ENCODE data around the gene CACNA1G.

The CACNA1G gene

DNA sequence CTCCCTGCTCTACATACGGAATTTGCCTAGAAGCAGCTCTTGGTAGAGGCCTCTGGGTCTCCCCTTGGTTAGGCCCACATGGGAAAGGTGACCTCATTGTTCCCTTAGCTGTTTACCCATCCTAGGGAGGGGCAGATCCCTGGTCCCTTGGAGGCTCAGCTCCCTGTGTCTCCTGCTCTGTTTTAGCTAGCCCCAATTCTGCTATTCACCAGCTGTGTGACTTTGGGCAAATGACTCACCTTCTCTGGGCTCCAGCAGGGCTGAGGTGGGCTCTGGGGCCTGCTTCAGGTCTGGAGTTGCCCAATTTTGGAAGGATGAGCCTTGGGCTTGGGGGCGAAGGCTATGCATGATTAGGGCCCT is 78.1 kb downstream of the CACNA1G start:
- no peak for DNase-seq (ENCODE audit: extremely low read depth, low read depth)
- TF ChIP-seq, protein P1, sequence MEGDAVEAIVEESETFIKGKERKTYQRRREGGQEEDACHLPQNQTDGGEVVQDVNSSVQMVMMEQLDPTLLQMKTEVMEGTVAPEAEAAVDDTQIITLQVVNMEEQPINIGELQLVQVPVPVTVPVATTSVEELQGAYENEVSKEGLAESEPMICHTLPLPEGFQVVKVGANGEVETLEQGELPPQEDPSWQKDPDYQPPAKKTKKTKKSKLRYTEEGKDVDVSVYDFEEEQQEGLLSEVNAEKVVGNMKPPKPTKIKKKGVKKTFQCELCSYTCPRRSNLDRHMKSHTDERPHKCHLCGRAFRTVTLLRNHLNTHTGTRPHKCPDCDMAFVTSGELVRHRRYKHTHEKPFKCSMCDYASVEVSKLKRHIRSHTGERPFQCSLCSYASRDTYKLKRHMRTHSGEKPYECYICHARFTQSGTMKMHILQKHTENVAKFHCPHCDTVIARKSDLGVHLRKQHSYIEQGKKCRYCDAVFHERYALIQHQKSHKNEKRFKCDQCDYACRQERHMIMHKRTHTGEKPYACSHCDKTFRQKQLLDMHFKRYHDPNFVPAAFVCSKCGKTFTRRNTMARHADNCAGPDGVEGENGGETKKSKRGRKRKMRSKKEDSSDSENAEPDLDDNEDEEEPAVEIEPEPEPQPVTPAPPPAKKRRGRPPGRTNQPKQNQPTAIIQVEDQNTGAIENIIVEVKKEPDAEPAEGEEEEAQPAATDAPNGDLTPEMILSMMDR (IDR thresholded peaks at IDR 0.05; ENCODE audit: low read depth, low read length): no peak

DNA sequence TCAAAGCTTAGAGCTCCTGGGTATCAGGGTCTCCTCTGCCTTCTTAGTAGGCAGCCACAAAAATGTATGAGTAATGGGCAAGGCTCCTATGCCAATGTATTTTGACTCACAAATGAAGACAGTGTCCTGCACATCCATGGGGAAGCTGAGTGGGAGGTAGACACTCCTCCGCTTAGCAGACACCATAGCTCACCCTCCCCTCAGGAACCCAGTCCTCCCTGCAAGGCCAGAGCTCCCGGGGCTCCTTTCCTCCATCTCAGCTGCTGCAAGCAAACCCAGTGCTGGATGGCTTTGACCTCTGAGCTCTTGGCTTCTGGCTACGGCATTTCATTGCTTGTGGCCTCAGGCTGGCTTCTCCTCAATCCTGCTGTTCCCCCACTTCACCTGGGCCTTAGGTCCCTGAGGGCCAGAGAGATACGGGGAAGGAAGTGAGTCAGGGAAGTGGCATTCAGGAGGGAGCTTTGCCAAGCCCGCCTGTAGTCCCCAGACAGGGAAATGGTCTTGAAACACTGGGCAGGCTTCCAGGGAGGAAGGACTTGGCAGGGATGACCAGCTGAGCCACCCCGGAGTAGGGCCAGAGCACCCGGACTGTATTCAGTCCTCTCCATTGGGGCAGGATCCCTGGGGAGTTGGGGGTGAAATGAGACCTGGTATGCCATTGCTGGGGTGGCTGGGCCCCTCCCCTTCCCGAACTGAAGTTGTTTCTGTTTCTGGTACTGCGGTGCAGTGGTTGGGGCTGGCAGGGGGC is 78.6 kb downstream of the CACNA1G start:
- peak; percentile 91 for DNase-seq (ENCODE audit: extremely low read depth, low read depth)
- TF ChIP-seq, protein P1 (IDR thresholded peaks at IDR 0.05; ENCODE audit: low read depth, low read length): no peak

DNA sequence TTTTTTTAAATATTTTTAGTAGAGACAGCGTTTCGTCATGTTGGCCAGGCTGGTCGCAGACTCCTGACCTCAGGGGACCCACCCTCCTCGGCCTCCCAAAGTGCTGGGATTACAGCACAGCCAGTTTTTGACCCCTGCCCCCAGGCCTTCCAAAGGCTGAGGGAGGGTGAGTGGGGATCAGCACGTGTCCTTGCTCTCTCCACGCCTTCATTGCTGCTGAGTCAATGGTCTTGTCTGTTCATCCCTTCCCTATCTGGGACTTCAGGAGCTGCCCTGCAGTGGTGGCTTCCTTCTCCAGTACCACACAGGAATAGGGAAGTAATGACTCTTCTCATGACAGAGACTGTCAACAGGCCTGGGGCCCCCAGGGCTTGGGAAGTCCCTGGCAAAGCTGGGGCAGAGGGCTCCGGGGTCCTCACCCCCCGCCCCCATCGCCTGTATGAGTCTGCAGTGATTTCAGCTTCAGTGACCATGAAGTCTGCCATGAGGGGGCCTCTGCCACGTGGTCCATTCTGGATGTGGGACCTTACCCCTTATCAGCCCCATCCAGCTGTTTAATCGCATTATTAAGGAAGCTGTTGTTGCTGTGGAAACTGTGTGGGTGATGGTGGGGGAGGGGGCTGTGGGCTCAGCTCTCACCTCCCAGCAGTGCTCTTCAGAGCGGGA is 80.3 kb downstream of the CACNA1G start:
- TF ChIP-seq, protein P1 (IDR thresholded peaks at IDR 0.05; ENCODE audit: low read depth, low read length): no peak
- no peak for DNase-seq (ENCODE audit: extremely low read depth, low read depth)

DNA sequence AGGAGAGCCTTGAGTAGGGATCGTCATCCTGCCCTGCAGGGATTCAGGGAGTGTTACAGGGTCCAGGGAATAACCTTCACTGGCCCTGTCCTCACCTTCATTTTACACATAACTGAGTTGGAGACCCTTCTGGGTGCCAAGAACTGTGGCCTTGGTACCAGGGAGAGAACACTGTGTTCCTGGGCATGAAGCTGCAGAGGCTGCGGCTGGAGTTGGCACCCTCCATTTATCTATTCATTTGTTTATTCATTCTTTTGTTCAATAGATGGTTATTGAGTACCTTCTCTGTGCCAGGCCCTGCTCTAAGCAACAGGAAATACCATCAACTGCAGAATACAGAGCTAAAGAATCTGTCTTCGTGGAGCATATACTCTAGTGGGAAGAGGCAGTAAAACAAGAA is 80.8 kb downstream of the CACNA1G start:
- TF ChIP-seq, protein P1 (IDR thresholded peaks at IDR 0.05; ENCODE audit: low read depth, low read length): no peak
- DNase-seq (ENCODE audit: extremely low read depth, low read depth): no peak

DNA sequence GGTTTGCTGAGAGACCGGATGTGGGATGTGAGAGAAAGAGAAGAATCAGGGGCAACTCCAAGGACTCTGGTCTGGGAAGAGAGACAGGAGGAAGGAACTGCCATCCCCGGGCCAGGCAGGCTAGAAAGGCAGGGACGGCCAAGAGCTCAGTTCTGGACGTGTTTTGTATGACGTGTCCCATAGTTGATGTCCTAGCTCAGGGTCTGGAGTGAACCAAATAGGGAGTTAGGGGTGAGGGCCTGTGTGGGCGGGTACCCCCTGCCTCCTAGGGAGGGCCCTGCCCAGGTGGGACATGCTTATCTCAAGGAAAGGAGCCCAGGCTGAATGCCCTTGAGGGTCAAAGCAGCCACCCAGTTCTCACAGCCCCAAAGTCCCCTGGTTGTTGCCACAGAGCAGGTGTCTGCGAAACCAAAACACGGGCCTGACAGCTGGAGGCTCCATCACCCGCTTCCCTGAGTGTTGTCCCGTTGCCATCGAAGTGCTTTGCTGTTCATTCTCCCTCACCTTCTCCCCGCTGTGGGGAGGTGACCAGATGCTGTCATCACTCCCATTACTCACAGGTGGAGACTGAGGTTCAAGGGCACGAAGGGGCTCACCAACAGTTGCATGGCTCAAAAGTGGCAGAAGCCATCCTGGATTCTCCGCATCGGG is 81.7 kb downstream of the CACNA1G start:
- TF ChIP-seq, protein P1 (IDR thresholded peaks at IDR 0.05; ENCODE audit: low read depth, low read length): no peak

DNA sequence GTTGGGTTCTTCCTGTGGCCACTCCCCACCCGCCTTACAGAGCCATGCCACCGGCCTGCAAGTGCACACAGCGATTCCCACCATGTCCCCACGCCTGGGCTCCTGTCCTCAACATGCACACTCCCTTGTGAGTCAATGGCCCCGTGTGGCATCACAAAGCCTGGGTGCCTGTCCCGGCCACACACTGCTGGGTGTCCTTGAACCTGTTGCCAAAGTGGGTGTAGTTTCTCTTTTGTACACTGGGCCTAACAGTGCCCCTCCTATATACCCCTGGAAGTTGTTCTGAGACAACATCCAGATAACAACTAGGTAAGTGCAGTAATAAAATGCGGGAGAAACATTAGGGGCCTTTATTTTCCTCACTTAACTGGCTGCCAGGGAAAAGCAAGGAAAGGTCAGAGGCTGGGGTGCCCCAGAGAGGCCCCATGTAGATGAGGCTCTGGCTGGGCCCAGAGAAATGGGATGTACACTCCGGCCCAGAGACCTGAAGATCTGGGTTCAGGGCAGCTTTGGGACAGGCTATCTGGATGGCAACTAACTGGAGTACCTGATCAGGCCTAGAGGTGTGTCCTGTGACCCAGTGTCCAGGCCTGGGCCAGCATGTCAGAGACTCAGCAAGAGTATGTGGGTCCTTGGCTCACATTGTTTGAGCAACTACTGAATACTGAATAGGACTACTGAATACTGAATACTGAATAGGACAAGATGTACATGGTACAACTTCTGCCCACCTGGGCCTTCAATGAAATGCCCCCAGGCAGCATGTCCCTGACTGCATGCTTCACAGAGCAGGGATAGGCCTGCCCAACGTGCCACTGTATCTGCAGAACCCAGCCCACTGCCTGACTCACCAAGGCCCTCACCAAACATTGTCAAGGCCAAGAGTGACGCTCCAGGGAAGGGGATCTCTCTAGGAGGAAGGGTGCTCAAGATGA is 82.5 kb downstream of the CACNA1G start:
- DNase-seq (ENCODE audit: extremely low read depth, low read depth): no peak
- TF ChIP-seq, protein P1 (IDR thresholded peaks at IDR 0.05; ENCODE audit: low read depth, low read length): no peak

More for the DNA sequence above, 81.7 kb downstream of the CACNA1G start:
- DNase-seq (ENCODE audit: extremely low read depth, low read depth): no peak

Measured in AG09319 (cell line).